Measurements from ENCODE around the gene ST6GALNAC4.

The ST6GALNAC4 gene

DNA sequence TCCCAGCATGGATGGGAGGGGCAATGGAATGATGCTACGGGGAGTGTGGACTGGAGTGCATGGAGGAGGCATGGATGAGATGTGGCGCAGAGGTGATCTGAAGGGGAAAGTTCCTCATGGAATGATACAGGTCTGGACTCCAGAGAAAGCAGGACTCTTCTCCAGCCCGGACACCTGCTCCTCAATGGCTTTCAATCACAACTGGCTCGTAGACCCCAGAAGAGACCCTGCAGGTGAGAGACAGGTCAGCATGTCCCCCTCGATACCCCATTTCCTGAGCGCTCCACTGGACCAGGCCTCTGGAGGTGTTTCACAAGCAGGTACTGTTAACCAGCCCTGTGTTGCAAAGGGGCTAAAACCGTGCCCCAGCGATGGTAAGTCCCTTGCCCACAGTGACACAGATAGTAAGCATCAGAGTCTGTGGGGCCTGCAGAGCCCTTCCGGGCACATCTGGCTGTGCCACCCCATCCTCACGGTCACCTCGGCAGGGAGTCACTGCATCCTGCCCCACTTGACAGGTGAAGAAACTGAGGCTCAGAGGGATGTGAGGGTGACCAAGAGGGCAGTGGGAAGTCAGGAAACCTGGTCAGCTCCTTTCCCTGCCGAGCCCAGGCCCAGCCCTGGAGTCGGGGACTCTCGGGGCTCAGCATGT lies 26.3 kb upstream of the ST6GALNAC4 start:
- TF ChIP-seq, protein P1, sequence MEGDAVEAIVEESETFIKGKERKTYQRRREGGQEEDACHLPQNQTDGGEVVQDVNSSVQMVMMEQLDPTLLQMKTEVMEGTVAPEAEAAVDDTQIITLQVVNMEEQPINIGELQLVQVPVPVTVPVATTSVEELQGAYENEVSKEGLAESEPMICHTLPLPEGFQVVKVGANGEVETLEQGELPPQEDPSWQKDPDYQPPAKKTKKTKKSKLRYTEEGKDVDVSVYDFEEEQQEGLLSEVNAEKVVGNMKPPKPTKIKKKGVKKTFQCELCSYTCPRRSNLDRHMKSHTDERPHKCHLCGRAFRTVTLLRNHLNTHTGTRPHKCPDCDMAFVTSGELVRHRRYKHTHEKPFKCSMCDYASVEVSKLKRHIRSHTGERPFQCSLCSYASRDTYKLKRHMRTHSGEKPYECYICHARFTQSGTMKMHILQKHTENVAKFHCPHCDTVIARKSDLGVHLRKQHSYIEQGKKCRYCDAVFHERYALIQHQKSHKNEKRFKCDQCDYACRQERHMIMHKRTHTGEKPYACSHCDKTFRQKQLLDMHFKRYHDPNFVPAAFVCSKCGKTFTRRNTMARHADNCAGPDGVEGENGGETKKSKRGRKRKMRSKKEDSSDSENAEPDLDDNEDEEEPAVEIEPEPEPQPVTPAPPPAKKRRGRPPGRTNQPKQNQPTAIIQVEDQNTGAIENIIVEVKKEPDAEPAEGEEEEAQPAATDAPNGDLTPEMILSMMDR (IDR thresholded peaks at IDR 0.05; ENCODE audit: borderline replicate concordance, control extremely low read depth, extremely low read depth, insufficient read depth, missing control alignments), result no peak
- in situ Hi-C loops (cut with MboI; ENCODE audit: low sequenced_read_pairs, unreplicated experiment), result loop anchor here (25.0 kb wide), 1 partner anchor 94 kb away; no protein-coding TSS in a partner anchor
- DNase-seq (ENCODE audit: low spot score), result no peak

DNA sequence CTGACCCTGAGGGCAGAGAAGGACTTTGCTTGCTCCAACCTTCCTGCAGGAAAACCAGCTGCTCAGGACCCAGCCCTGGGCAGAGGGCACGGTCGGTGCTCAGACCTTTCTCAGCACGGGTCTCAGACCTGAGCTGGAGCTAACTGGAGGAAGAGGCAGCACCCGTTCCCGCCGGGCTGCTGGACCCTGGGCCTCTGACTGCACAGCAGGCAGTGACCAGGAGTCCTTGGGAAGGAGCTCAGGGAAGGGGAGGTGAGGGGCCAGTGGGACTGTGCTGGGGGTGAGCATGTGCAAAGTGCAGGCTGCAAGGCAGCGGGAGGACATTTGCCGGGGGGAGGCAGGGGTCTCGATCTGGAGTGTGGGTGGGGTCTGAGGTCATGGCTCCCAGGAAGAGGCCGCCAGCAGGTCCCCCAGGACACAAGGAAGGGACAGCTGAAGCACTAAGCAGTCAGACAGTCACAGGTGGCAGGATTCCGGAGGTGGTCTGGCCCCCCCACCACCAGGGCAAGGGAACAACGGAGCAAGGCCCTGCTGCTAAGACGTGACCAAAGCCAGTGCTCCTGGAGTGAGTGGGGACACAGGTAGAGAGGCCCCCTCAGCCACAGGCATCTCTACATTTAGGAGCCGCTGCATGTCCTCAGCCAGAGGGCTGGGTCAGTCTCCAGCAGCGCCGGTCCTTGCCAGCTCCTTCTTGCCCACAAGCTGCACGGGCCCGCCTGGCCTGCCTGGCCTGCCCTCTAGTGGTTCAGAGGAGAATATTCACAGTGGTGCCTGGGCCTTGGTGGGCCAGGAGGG lies 25.6 kb upstream of the ST6GALNAC4 start:
- peak; percentile 81 for DNase-seq (ENCODE audit: low spot score)
- TF ChIP-seq, protein P1 (IDR thresholded peaks at IDR 0.05; ENCODE audit: borderline replicate concordance, control extremely low read depth, extremely low read depth, insufficient read depth, missing control alignments), result peak; percentile 92
- in situ Hi-C loops (cut with MboI; ENCODE audit: low sequenced_read_pairs, unreplicated experiment), result loop anchor here (25.0 kb wide), 1 partner anchor 95 kb away; no protein-coding TSS in a partner anchor

DNA sequence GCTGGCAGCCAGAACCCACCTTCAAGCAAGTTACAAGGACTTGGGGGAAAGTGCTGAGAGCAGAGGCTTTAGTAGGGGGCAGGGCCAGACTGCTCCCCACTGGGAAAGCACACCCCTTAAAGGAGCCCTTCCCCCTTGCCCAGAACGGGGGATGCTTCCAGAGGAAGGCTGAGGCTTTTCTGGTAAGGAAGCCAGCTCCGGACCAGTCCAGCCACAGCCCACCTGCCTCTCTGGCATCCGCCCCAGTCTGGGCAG lies 25.0 kb upstream of the ST6GALNAC4 start:
- in situ Hi-C loops (cut with MboI; ENCODE audit: low sequenced_read_pairs, unreplicated experiment), result loop anchor here (25.0 kb wide), 1 partner anchor 95 kb away; no protein-coding TSS in a partner anchor
- TF ChIP-seq, protein P1 (IDR thresholded peaks at IDR 0.05; ENCODE audit: borderline replicate concordance, control extremely low read depth, extremely low read depth, insufficient read depth, missing control alignments), result no peak
- DNase-seq (ENCODE audit: low spot score), result no peak

DNA sequence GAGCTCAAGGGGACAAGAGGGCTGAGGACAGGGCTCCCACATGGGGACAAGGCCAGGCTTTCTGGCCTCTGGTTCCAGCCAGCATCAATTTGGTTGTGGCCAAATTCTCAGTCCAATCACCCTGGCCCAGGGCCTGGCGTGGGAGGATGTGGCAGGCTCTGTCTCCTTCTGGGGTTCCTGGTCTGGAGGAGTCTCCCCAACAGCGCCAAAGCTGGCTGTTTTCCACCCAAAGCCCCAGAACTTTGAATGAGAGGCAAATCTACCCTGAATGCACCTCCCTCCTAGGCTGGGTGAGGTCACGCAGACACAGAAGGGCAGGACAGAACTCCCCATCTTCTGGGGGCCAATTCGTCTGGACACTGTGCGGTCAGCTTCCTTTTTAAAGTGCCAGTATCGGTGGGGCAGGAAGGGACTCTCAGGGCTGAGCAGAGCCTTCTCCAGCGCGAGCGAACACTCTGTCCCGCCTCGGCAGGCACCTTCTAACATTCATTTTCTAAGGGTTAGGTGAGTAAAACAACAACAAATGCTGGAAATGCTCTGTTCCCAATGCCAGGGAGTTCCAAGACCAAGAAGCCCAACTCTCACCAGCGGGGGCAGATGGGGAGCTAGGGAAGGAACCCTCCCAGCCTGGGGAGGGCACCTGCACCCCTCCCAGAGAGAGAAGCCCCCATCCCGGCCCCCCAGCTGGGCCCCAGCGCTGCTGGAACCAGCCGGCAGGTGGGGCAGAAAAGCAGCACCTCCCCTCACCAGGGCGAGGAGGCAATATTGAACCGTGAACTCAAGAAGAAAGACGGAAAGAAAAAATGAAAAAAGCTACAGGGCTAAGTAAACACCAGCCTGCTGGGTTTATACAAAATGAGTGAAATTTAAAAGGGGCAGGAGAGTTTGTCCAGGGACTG lies 24.5 kb upstream of the ST6GALNAC4 start:
- no peak for DNase-seq (ENCODE audit: low spot score)
- TF ChIP-seq, protein P1 (IDR thresholded peaks at IDR 0.05; ENCODE audit: borderline replicate concordance, control extremely low read depth, extremely low read depth, insufficient read depth, missing control alignments), result no peak
- in situ Hi-C loops (cut with MboI; ENCODE audit: low sequenced_read_pairs, unreplicated experiment), result loop anchor here (25.0 kb wide), 1 partner anchor 96 kb away; no protein-coding TSS in a partner anchor

DNA sequence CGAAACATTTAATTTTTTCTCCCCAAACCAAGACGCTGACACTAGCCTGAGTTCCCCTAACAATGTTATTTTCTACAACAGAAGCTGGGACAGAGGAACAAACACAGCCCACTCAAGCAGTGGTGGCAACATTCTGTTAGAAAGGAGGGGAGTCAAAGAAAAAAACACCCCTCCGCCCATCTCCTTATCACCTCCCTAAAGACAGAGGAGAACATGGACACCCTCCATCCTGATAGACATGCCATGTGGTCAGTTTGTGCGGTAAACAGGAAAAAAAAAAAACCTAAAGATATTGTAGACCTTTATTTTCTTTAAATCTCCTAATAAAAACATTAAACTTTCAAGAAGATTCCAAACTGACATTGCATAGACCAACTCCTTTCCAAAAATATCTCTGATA lies 23.8 kb upstream of the ST6GALNAC4 start:
- in situ Hi-C loops (cut with MboI; ENCODE audit: low sequenced_read_pairs, unreplicated experiment), result loop anchor here (25.0 kb wide), 1 partner anchor 97 kb away; no protein-coding TSS in a partner anchor
- TF ChIP-seq, protein P1 (IDR thresholded peaks at IDR 0.05; ENCODE audit: borderline replicate concordance, control extremely low read depth, extremely low read depth, insufficient read depth, missing control alignments), result no peak
- no peak for DNase-seq (ENCODE audit: low spot score)

DNA sequence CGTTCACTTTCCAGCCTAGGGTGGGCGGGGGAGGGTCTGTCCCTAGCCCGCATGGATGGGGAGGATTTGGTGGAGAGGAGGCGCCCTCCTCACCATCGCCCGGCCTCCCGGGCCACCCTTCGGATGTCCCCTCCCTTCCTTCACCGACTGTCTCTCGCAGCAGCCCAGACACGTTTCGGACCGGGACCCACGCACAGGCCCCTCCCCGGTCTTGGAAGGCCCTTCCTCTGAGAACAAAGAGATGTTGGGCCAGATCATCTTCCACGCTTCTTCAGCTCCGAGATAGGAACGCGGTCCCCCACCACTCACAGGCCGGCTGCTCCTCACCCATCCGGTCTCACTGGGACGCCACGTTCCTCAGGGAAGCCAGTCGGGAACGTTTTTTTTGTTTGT lies 21.5 kb upstream of the ST6GALNAC4 start:
- DNase-seq (ENCODE audit: low spot score), result no peak
- TF ChIP-seq, protein P1 (IDR thresholded peaks at IDR 0.05; ENCODE audit: borderline replicate concordance, control extremely low read depth, extremely low read depth, insufficient read depth, missing control alignments), result no peak
- in situ Hi-C loops (cut with MboI; ENCODE audit: low sequenced_read_pairs, unreplicated experiment), result loop anchor here (25.0 kb wide), 1 partner anchor 99 kb away; no protein-coding TSS in a partner anchor

Measured in GM13976 (cell line).